HUES48 (cell line): ENCODE measurements around the gene RTL9.
A peak's percentile ranks its signal among the peaks of the same experiment; 100 is the strongest.
"Not testable (repeated sequence)": the region's sequence is repeated elsewhere in the genome, so short reads cannot be mapped to it uniquely, and the experiment has no call there.

ENCODE experiments used
- H3K27ac ChIP-seq: one replicate; pipeline ENCODE4 v1.7.0; 2013; ENCODE audit warnings: low read depth, low read length, inconsistent platforms
- H3K27me3 ChIP-seq: 2 replicates; pipeline ENCODE4 v1.6.1; 2013; ENCODE audit warnings: mild to moderate bottlenecking, low read length; ENCODE audit not compliant: control insufficient read depth, insufficient read depth
- H3K36me3 ChIP-seq: 2 replicates; pipeline ENCODE4 v1.6.1; 2013; ENCODE audit warnings: low read length; ENCODE audit not compliant: control insufficient read depth, insufficient read depth
- H3K4me1 ChIP-seq: 2 replicates; pipeline ENCODE4 v1.6.1; 2013; ENCODE audit warnings: mild to moderate bottlenecking, low read length; ENCODE audit not compliant: control insufficient read depth, insufficient read depth
- H3K4me3 ChIP-seq: 2 replicates; pipeline ENCODE4 v1.5.1; 2013; ENCODE audit warnings: mild to moderate bottlenecking, low read depth, low read length
- H3K9ac ChIP-seq: 2 replicates; pipeline ENCODE4 v1.6.1; 2013; ENCODE audit warnings: mild to moderate bottlenecking, low read depth, low read length, moderate library complexity
- H3K9me3 ChIP-seq: 2 replicates; pipeline ENCODE4 v1.6.1; 2013; ENCODE audit warnings: low read length; ENCODE audit not compliant: control insufficient read depth, insufficient read depth

Gene RTL9

DNA sequence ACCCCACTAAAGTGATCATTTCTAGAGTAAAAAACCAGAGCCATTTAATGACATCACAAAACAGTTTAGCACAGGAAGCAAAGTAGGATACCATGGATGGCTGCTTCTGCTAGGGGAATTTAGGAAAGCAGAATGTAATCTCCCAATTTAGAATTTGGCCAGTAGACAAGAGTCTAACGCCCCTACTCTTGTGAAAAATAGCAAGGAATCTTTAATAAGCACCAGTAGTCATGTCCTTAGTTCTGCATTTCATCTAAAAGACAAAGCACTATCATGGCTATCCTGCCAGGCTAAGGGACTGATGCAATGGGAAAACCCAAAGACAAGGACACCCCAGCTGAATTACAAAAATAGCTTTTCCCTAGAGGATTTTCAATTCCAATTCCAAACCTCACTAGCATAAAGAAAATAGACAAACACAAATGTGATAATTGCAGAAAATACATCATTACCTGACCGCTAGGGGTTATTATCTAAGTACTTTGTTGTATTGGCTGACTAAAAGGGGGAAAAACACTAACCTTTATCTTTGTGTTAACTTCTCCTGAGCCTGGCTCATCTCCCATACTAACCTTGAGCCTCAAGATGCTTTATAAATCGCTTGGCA, 38.2 kb upstream of the RTL9 start:
- Histone ChIP-seq H3K27ac (peak overlapping the region; percentile 26), H3K9ac (no peak overlapping the region), H3K4me1 (peaks cover 43% of the 10 kb centered on the region), H3K9me3 (no peaks in the 10 kb centered on the region), H3K4me3 (no peak overlapping the region), H3K36me3 (no peaks in the 10 kb centered on the region), H3K27me3 (peaks cover 5% of the 10 kb centered on the region; the same call in 1 of the 2 replicates)

- Histone ChIP-seq H3K9ac (no peak overlapping the region; the same call in 1 of the 2 replicates), H3K27ac (peak overlapping the region; percentile 26), H3K36me3 (no peaks in the 10 kb centered on the region), H3K9me3 (no peaks in the 10 kb centered on the region), H3K4me3 (no peak overlapping the region), H3K4me1 (peaks cover 41% of the 10 kb centered on the region), H3K27me3 (peaks cover 5% of the 10 kb centered on the region; the same call in 1 of the 2 replicates)
These were observed 37.6 kb upstream of the RTL9 start for GRCh38 chrX:110321081-110321480.

DNA sequence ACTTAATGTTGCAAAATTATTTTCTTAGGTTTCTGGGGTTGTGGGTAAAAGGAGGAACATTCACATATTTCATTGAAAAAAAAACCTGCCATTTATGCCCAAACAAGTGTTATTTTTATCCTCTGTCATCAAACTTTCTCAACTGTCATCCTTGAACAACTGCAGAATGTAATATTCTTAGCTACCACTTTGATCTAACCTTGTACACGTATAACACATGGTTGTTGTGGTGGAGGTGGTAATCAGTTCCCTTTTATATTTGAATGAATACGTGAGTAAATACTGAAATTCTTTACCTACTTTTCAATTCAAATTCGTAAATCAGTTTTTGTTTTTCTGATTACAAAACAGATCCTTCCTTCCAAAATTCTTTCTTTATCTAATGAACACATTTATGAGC, 37.0 kb upstream of the RTL9 start:
- no peak overlapping the region for H3K9ac ChIP-seq
- no peak overlapping the region for H3K27ac ChIP-seq
- peaks cover 5% of the 10 kb centered on the region; the same call in 1 of the 2 replicates for H3K27me3 ChIP-seq
- H3K9me3 ChIP-seq: no peaks in the 10 kb centered on the region
- H3K36me3 ChIP-seq: no peaks in the 10 kb centered on the region
- no peak overlapping the region for H3K4me3 ChIP-seq
- peaks cover 41% of the 10 kb centered on the region for H3K4me1 ChIP-seq

- Histone ChIP-seq H3K9me3 (no peaks in the 10 kb centered on the region), H3K36me3 (no peaks in the 10 kb centered on the region), H3K9ac (no peak overlapping the region), H3K27ac (no peak overlapping the region), H3K27me3 (peaks cover 5% of the 10 kb centered on the region; the same call in 1 of the 2 replicates), H3K4me3 (no peak overlapping the region), H3K4me1 (peaks cover 41% of the 10 kb centered on the region)
These were observed 36.0 kb upstream of the RTL9 start for GRCh38 chrX:110322603-110323002.

GRCh38 chrX:110326712-110327111, 31.9 kb upstream of the RTL9 start:
- H3K9ac ChIP-seq: no peak overlapping the region
- H3K4me3 ChIP-seq: no peak overlapping the region
- H3K4me1 ChIP-seq: peaks cover 13% of the 10 kb centered on the region
- no peaks in the 10 kb centered on the region for H3K9me3 ChIP-seq
- H3K36me3 ChIP-seq: no peaks in the 10 kb centered on the region
- no peak overlapping the region for H3K27ac ChIP-seq
- peaks cover 4% of the 10 kb centered on the region for H3K27me3 ChIP-seq

- Histone ChIP-seq H3K36me3 (no peaks in the 10 kb centered on the region), H3K9ac (no peak overlapping the region)
These were observed 31.3 kb upstream of the RTL9 start for GRCh38 chrX:110327336-110327735.

GRCh38 chrX:110328613-110329012, 30.0 kb upstream of the RTL9 start:
- not testable (repeated sequence) for H3K4me1 ChIP-seq, H3K36me3 ChIP-seq, H3K9me3 ChIP-seq, H3K27me3 ChIP-seq, H3K4me3 ChIP-seq, H3K9ac ChIP-seq, H3K27ac ChIP-seq

More at GRCh38 chrX:110327336-110327735, 31.3 kb upstream of the RTL9 start:
- H3K27me3 ChIP-seq: peaks cover 4% of the 10 kb centered on the region
- H3K27ac ChIP-seq: no peak overlapping the region
- no peaks in the 10 kb centered on the region for H3K9me3 ChIP-seq
- H3K4me1 ChIP-seq: peaks cover 7% of the 10 kb centered on the region
- H3K4me3 ChIP-seq: no peak overlapping the region

DNA sequence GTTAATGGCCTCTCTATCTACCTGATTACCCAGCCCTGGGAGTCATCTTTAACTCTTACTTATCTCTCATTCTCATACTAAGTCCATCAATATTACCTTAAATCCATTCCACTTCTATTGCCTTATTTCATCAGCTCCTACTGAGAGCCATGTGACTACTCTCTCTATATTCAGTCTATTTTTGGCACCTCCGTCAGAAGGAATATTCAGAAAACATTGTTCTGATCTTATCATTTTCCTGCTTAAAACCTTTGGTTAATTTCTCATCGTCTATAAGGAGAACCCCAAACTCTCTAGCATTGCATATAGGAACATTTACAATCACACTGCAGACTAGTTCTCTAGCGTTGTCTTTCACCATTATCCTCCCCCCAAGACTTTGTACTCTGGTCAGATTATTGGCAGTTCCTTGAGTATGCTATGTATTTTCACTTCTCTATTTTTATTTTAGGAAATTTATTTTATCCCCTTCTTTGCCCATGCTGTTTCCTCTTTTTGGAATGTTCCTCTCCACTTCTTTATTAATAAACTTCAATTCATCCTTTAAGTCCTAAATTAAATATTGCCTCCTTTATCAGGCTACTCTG, 27.1 kb upstream of the RTL9 start:
- Histone ChIP-seq H3K27me3 (peaks cover 19% of the 10 kb centered on the region), H3K4me1 (no peaks in the 10 kb centered on the region), H3K9ac (no peak overlapping the region), H3K27ac (no peak overlapping the region), H3K4me3 (no peak overlapping the region), H3K36me3 (no peaks in the 10 kb centered on the region), H3K9me3 (no peaks in the 10 kb centered on the region)

DNA sequence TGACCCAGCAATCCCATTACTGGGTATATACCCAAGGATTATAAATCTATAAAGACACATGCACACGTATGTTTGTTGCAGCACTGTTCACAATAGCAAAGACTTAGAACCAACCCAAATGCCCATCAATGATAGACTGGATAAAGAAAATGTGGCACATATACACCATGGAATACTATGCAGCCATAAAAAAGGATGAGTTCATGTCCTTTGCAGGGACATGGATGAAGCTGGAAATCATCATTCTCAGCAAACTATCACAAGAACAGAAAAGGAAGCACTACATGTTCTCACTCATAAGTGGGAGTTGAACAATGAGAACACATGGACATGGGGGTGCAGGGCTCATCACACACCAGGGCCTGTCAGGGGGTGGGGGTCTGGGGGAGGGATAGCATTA, 25.2 kb upstream of the RTL9 start:
- not testable (repeated sequence) for H3K27ac ChIP-seq, H3K4me3 ChIP-seq, H3K36me3 ChIP-seq, H3K4me1 ChIP-seq, H3K9ac ChIP-seq, H3K9me3 ChIP-seq
- peaks cover 19% of the 10 kb centered on the region for H3K27me3 ChIP-seq

DNA sequence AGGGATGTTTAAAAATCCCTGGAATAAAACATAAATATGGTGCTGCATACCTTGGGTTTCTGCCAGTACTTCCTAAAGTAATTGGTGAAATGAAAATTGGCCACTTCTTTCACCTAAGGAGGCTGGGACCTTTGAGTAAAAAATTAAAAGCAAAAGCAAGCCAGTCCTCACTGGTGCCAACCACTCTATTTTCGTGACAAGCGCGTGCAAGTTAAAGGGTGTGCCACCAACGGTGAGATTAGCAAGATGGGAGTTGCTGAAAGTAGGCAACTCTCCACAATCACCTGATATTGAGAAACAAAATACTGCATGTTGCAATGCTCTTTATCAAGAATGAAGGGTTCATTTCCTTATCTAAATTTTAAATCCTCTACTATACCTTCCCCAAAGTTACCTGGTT, 19.7 kb upstream of the RTL9 start:
- peaks cover 10% of the 10 kb centered on the region; the same call in 1 of the 2 replicates for H3K27me3 ChIP-seq
- no peaks in the 10 kb centered on the region for H3K4me1 ChIP-seq
- H3K9ac ChIP-seq: no peak overlapping the region
- no peaks in the 10 kb centered on the region for H3K36me3 ChIP-seq
- H3K27ac ChIP-seq: no peak overlapping the region
- H3K4me3 ChIP-seq: no peak overlapping the region
- no peaks in the 10 kb centered on the region for H3K9me3 ChIP-seq

- Histone ChIP-seq H3K9me3 (no peaks in the 10 kb centered on the region), H3K4me1 (no peaks in the 10 kb centered on the region), H3K27me3 (no peaks in the 10 kb centered on the region; the same call in 1 of the 2 replicates), H3K36me3 (no peaks in the 10 kb centered on the region), H3K27ac (no peak overlapping the region), H3K9ac (no peak overlapping the region), H3K4me3 (no peak overlapping the region)
These were observed 17.2 kb upstream of the RTL9 start for GRCh38 chrX:110341189-110342035.
